ENCODE results near the gene CYTH3.
"Not testable (repeated sequence)": the region's sequence is repeated elsewhere in the genome, so short reads cannot be mapped to it uniquely, and the experiment has no call there.

The CYTH3 gene

GRCh38 chr7:6209340-6209739, 63.1 kb downstream of the CYTH3 start:
- H3K27ac ChIP-seq (ENCODE audit: low read depth, low read length) = no peak overlapping the region
- H3K27me3 ChIP-seq (ENCODE audit: control insufficient read depth, insufficient read depth, low read length) = no peaks in the 10 kb centered on the region
- H3K4me3 ChIP-seq (ENCODE audit: low read depth, low read length) = no peak overlapping the region
- no peak overlapping the region for H3K9ac ChIP-seq (ENCODE audit: low read length)
- H3K36me3 ChIP-seq (ENCODE audit: control insufficient read depth, insufficient read depth, low read length) = no peaks in the 10 kb centered on the region
- no peaks in the 10 kb centered on the region for H3K4me1 ChIP-seq (ENCODE audit: control insufficient read depth, insufficient read depth, low read length)
- H3K9me3 ChIP-seq (ENCODE audit: control insufficient read depth, insufficient read depth, low read depth, low read length) = no peaks in the 10 kb centered on the region

GRCh38 chr7:6208573-6209328, 63.7 kb downstream of the CYTH3 start:
- Histone ChIP-seq H3K4me1 (ENCODE audit: control insufficient read depth, insufficient read depth, low read length) (no peaks in the 10 kb centered on the region), H3K9me3 (ENCODE audit: control insufficient read depth, insufficient read depth, low read depth, low read length) (no peaks in the 10 kb centered on the region)

DNA sequence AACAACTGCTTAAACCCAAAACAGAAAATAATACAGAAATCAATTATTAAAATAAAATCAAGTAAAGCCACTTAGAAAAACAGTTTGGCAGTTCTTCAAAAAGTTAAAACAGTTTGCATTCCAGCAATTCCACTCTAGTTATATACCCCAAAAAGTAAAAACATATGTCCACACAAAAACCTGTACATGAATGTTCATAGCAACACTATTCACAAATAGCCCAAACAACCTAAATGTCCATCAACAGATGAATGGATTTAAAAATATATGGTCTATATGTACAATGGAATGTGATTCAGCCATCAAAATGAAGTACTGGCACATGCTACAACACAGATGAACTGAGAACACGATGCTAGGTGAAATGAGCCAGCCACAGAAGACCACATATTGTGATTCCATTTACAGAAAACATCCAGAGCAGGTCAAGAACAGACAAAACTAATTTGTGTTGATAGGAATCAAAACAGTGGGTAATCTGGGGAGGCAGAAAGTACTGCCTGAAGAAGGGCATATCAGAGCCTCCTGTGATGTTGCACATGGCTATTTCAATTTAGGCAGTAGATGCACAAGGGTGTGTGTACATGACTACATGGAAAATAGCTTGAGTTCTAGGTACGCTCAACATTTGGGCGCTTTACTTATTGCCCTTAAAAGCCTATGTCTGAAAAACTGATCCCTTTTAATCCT, 66.3 kb downstream of the CYTH3 start:
- Histone ChIP-seq H3K27me3 (ENCODE audit: control insufficient read depth, insufficient read depth, low read length) (no peaks in the 10 kb centered on the region), H3K27ac (ENCODE audit: low read depth, low read length) (no peak overlapping the region), H3K4me3 (ENCODE audit: low read depth, low read length) (no peak overlapping the region), H3K36me3 (ENCODE audit: control insufficient read depth, insufficient read depth, low read length) (no peaks in the 10 kb centered on the region), H3K9ac (ENCODE audit: low read length) (no peak overlapping the region), H3K9me3 (ENCODE audit: control insufficient read depth, insufficient read depth, low read depth, low read length) (no peaks in the 10 kb centered on the region), H3K4me1 (ENCODE audit: control insufficient read depth, insufficient read depth, low read length) (no peaks in the 10 kb centered on the region)

More at GRCh38 chr7:6208573-6209328, 63.7 kb downstream of the CYTH3 start:
- Histone ChIP-seq H3K27ac (ENCODE audit: low read depth, low read length) (no peak overlapping the region), H3K36me3 (ENCODE audit: control insufficient read depth, insufficient read depth, low read length) (no peaks in the 10 kb centered on the region), H3K27me3 (ENCODE audit: control insufficient read depth, insufficient read depth, low read length) (no peaks in the 10 kb centered on the region), H3K4me3 (ENCODE audit: low read depth, low read length) (no peak overlapping the region), H3K9ac (ENCODE audit: low read length) (no peak overlapping the region)

GRCh38 chr7:6203381-6203780, 69.0 kb downstream of the CYTH3 start:
- Histone ChIP-seq H3K36me3 (ENCODE audit: control insufficient read depth, insufficient read depth, low read length) (no peaks in the 10 kb centered on the region), H3K27me3 (ENCODE audit: control insufficient read depth, insufficient read depth, low read length) (no peaks in the 10 kb centered on the region), H3K4me3 (ENCODE audit: low read depth, low read length) (no peak overlapping the region), H3K9ac (ENCODE audit: low read length) (no peak overlapping the region), H3K27ac (ENCODE audit: low read depth, low read length) (no peak overlapping the region), H3K4me1 (ENCODE audit: control insufficient read depth, insufficient read depth, low read length) (peaks cover 15% of the 10 kb centered on the region), H3K9me3 (ENCODE audit: control insufficient read depth, insufficient read depth, low read depth, low read length) (no peaks in the 10 kb centered on the region)

GRCh38 chr7:6202117-6202516, 70.3 kb downstream of the CYTH3 start:
- H3K4me3 ChIP-seq (ENCODE audit: low read depth, low read length) = no peak overlapping the region
- H3K9me3 ChIP-seq (ENCODE audit: control insufficient read depth, insufficient read depth, low read depth, low read length) = no peaks in the 10 kb centered on the region
- H3K27ac ChIP-seq (ENCODE audit: low read depth, low read length) = no peak overlapping the region
- H3K9ac ChIP-seq (ENCODE audit: low read length) = no peak overlapping the region
- H3K27me3 ChIP-seq (ENCODE audit: control insufficient read depth, insufficient read depth, low read length) = no peaks in the 10 kb centered on the region
- peaks cover 20% of the 10 kb centered on the region for H3K4me1 ChIP-seq (ENCODE audit: control insufficient read depth, insufficient read depth, low read length)
- no peaks in the 10 kb centered on the region for H3K36me3 ChIP-seq (ENCODE audit: control insufficient read depth, insufficient read depth, low read length)

DNA sequence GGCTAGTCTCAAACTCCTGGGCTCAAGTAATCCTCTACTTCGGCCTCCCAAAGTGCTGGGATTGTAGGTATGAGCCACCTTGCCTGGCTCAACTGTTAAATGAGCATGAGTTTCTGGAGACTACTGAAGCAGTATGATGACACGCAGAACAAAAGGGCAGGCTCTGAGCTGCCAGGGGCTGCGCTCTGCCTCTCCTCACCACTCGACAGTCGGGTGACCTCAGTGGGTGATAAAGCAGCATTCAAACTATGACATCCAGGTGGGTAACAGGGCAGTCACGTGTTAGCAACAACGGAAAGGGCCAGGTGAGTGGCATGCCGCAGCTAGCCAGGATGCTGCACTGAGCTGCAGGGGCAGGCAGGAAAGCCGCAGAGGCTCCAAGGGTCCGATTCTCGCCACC, 71.5 kb downstream of the CYTH3 start:
- Histone ChIP-seq H3K4me1 (ENCODE audit: control insufficient read depth, insufficient read depth, low read length) (peaks cover 20% of the 10 kb centered on the region), H3K9me3 (ENCODE audit: control insufficient read depth, insufficient read depth, low read depth, low read length) (no peaks in the 10 kb centered on the region), H3K36me3 (ENCODE audit: control insufficient read depth, insufficient read depth, low read length) (no peaks in the 10 kb centered on the region), H3K9ac (ENCODE audit: low read length) (no peak overlapping the region), H3K4me3 (ENCODE audit: low read depth, low read length) (no peak overlapping the region), H3K27me3 (ENCODE audit: control insufficient read depth, insufficient read depth, low read length) (no peaks in the 10 kb centered on the region), H3K27ac (ENCODE audit: low read depth, low read length) (no peak overlapping the region)

- H3K27ac ChIP-seq (ENCODE audit: low read depth, low read length) = peak overlapping the region; percentile 69
- H3K9me3 ChIP-seq (ENCODE audit: control insufficient read depth, insufficient read depth, low read depth, low read length) = no peaks in the 10 kb centered on the region
- no peaks in the 10 kb centered on the region for H3K36me3 ChIP-seq (ENCODE audit: control insufficient read depth, insufficient read depth, low read length)
- no peak overlapping the region for H3K4me3 ChIP-seq (ENCODE audit: low read depth, low read length)
- peaks cover 20% of the 10 kb centered on the region for H3K4me1 ChIP-seq (ENCODE audit: control insufficient read depth, insufficient read depth, low read length)
- no peak overlapping the region for H3K9ac ChIP-seq (ENCODE audit: low read length)
- H3K27me3 ChIP-seq (ENCODE audit: control insufficient read depth, insufficient read depth, low read length) = no peaks in the 10 kb centered on the region
Measured at GRCh38 chr7:6198689-6199595, 73.5 kb downstream of the CYTH3 start.

- Histone ChIP-seq H3K4me3 (ENCODE audit: low read depth, low read length) (no peak overlapping the region), H3K27me3 (ENCODE audit: control insufficient read depth, insufficient read depth, low read length) (no peaks in the 10 kb centered on the region), H3K27ac (ENCODE audit: low read depth, low read length) (no peak overlapping the region), H3K4me1 (ENCODE audit: control insufficient read depth, insufficient read depth, low read length) (peaks cover 20% of the 10 kb centered on the region), H3K36me3 (ENCODE audit: control insufficient read depth, insufficient read depth, low read length) (no peaks in the 10 kb centered on the region), H3K9me3 (ENCODE audit: control insufficient read depth, insufficient read depth, low read depth, low read length) (no peaks in the 10 kb centered on the region), H3K9ac (ENCODE audit: low read length) (no peak overlapping the region)
Measured at GRCh38 chr7:6197801-6198551, 74.4 kb downstream of the CYTH3 start.

DNA sequence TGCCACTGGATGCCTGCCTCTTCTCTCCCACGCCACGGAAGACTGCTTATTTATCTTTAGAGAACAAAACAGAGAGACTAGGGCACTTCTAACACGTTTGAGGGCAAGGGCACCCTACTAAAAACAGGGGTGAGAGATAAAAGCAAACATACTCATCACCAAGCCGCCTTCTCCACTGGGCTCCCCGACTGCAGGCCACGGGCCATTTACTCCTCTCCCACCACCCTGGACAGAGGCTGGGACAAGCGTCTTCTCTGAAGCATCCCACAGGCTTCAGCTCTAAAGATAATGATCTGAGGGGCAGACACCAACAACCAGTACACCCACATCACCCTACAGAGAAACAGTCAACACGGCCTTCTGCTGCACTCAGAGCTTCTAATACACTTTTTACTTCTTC, 78.7 kb downstream of the CYTH3 start:
- Histone ChIP-seq H3K27me3 (ENCODE audit: control insufficient read depth, insufficient read depth, low read length) (no peaks in the 10 kb centered on the region), H3K9me3 (ENCODE audit: control insufficient read depth, insufficient read depth, low read depth, low read length) (no peaks in the 10 kb centered on the region), H3K27ac (ENCODE audit: low read depth, low read length) (no peak overlapping the region), H3K4me3 (ENCODE audit: low read depth, low read length) (no peak overlapping the region), H3K4me1 (ENCODE audit: control insufficient read depth, insufficient read depth, low read length) (peaks cover 8% of the 10 kb centered on the region), H3K36me3 (ENCODE audit: control insufficient read depth, insufficient read depth, low read length) (no peaks in the 10 kb centered on the region), H3K9ac (ENCODE audit: low read length) (no peak overlapping the region)

- H3K27ac ChIP-seq (ENCODE audit: low read depth, low read length); H3K4me3 ChIP-seq (ENCODE audit: low read depth, low read length); H3K9me3 ChIP-seq (ENCODE audit: control insufficient read depth, insufficient read depth, low read depth, low read length); H3K36me3 ChIP-seq (ENCODE audit: control insufficient read depth, insufficient read depth, low read length); H3K27me3 ChIP-seq (ENCODE audit: control insufficient read depth, insufficient read depth, low read length); H3K4me1 ChIP-seq (ENCODE audit: control insufficient read depth, insufficient read depth, low read length); H3K9ac ChIP-seq (ENCODE audit: low read length): not testable (repeated sequence)
Measured at GRCh38 chr7:6190563-6190962, 81.9 kb downstream of the CYTH3 start.

Measured in HUES6 (cell line).